GM19035 (cell line): Measurements from ENCODE around the gene C19orf33.

ENCODE experiments used
- ATAC-seq: cut with Tn5 transposase; IDR thresholded peaks from one replicate; pipeline ENCODE4 v1.9.1; 2021; ENCODE audit not compliant: unreplicated experiment

Gene C19orf33

GRCh38 chr19:38308006-38308766 is 4.1 kb downstream of the C19orf33 start:
- no peak for ATAC-seq

- ATAC-seq: no peak
These were observed 5.0 kb downstream of the C19orf33 start for GRCh38 chr19:38308926-38309614.

- ATAC-seq: no peak
These were observed 5.7 kb downstream of the C19orf33 start for GRCh38 chr19:38309615-38310278.

GRCh38 chr19:38310279-38310670 is 6.2 kb downstream of the C19orf33 start:
- ATAC-seq: no peak

- no peak for ATAC-seq
These were observed 6.9 kb downstream of the C19orf33 start for GRCh38 chr19:38310986-38311385.

GRCh38 chr19:38315657-38316476 is 11.8 kb downstream of the C19orf33 start, which contains the start of gene YIF1B:
Gene YIF1B, minus strand, starts transcription at chr19:38315947. Its CDS starts 30 bp downstream, at chr19:38315917.
- ATAC-seq: peak; percentile 88

GRCh38 chr19:38316477-38317067 is 12.5 kb downstream of the C19orf33 start:
- ATAC-seq: peak; percentile 2

GRCh38 chr19:38317104-38317612 is 13.1 kb downstream of the C19orf33 start:
- ATAC-seq: no peak

GRCh38 chr19:38318660-38319059 is 14.6 kb downstream of the C19orf33 start:
- ATAC-seq: no peak

- ATAC-seq: no peak
These were observed 15.6 kb downstream of the C19orf33 start, which contains the start of gene KCNK6 for GRCh38 chr19:38319421-38320258. Gene KCNK6, plus strand, starts transcription at chr19:38319845. Its CDS starts 106 bp downstream, at chr19:38319951.

- no peak for ATAC-seq
These were observed 16.9 kb downstream of the C19orf33 start for GRCh38 chr19:38320969-38321339.

GRCh38 chr19:38321646-38322196 is 17.7 kb downstream of the C19orf33 start:
- ATAC-seq: no peak

- ATAC-seq: no peak
These were observed 19.2 kb downstream of the C19orf33 start for GRCh38 chr19:38323291-38323690.

- ATAC-seq: no peak
These were observed 20.4 kb downstream of the C19orf33 start for GRCh38 chr19:38324431-38324830.

GRCh38 chr19:38326591-38326990 is 22.5 kb downstream of the C19orf33 start:
- no peak for ATAC-seq

GRCh38 chr19:38329651-38330050 is 25.6 kb downstream of the C19orf33 start:
- no peak for ATAC-seq

GRCh38 chr19:38331728-38332127 is 27.7 kb downstream of the C19orf33 start:
- ATAC-seq: no peak

- no peak for ATAC-seq
These were observed 29.2 kb downstream of the C19orf33 start for GRCh38 chr19:38333245-38333644.
